ENCODE results near the gene PLPP6. TPM values are rescaled to one million over a fixed set of nuclear protein-coding genes. Genes with fewer than 3 reads are reported as not detected.
A peak's percentile ranks its signal among the peaks of the same experiment; 100 is the strongest.

Gene PLPP6
- total RNA-seq, 1 donor from 2014 or later: 2.3 TPM

DNA sequence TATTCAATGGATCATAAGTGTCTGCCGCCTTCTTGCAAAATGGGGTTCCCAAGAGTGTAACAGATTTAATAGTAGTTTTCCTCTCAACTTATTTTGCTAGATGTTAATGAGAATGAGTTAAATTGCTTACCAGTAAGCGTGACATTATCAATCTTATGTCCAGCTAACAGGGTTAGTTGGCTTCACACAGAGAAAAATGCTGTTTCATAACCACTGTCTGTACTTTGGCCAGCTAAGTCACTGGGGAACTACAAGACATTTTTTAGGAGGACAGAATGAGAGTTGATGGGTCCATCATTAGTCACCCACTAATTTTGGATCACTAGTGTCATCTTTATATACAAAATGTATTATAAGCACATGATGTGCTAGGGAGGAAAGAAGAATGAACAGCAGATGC, 18.7 kb downstream of the PLPP6 start:
- no peak for DNase-seq (ENCODE audit: missing footprints)
- ATAC-seq: no peak
- intact Hi-C loops (cut with DNase I): loop anchor here (10.0 kb wide), 1 partner anchor 304 kb away; the partner anchor contains the start of gene JAK2

DNA sequence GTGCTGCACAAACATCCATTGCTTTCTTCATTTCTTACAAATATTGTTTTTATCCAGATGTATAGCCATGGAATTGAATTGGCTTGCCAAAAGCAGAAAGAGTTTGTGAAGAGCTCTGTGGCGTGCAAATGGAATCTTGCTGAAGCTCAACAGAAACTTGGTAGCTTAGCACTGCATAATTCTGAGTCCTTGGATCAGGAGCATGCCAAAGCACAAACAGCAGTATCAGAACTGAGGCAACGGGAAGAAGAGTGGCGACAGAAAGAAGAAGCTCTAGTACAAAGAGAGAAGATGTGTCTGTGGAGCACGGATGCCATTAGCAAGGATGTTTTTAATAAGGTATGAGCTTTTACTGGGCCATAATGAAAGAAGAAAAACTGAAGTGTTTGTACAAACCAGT, 22.7 kb downstream of the PLPP6 start:
- intact Hi-C loops (cut with DNase I): loop anchor here (10.0 kb wide), 1 partner anchor 300 kb away; the partner anchor contains the start of gene JAK2
- DNase-seq (ENCODE audit: missing footprints) (no peak), ATAC-seq (no peak)

DNA sequence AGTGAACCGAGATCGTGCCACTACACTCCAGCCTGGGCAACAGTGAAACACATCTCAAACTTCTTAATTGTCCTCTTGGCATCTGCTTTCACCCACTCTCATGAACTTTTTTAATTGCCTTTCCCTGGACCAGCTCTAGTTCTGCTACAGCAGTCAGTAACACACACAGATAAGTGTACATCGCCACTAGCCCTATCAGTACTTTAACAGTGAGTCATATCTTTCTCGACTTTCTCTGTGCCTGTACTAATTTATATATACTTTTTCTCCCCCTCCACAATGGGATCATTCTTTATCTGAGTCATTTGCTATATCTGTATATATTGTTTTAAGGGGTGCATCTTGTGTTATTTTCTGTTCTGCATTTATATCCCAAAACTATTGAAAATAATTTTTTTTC, 24.0 kb downstream of the PLPP6 start:
- ATAC-seq (peak; percentile 38), DNase-seq (ENCODE audit: missing footprints) (no peak)
- intact Hi-C loops (cut with DNase I): loop anchor here (10.0 kb wide), 1 partner anchor 299 kb away; the partner anchor contains the start of gene JAK2

DNA sequence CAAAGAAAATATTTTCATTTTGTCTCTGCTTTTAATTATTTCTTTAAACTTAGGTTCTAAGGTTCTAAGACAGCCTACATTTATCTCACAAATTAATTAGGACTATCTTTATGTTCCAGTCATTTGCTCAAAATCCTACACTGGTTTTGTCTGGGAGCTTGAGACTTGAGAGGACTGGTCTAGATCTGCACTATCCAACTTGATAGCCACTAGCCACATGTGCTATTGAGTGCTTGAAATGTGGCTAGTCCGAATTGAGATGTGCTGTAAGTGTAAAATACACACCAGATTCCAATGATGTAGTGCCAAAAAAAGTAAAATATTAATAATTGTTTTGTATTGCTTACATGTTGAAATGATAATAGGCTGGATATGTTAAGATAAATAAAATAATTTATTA, 24.5 kb downstream of the PLPP6 start:
- DNase-seq (ENCODE audit: missing footprints): no peak
- intact Hi-C loops (cut with DNase I): loop anchor here (10.0 kb wide), 1 partner anchor 298 kb away; the partner anchor contains the start of gene JAK2
- ATAC-seq: no peak

DNA sequence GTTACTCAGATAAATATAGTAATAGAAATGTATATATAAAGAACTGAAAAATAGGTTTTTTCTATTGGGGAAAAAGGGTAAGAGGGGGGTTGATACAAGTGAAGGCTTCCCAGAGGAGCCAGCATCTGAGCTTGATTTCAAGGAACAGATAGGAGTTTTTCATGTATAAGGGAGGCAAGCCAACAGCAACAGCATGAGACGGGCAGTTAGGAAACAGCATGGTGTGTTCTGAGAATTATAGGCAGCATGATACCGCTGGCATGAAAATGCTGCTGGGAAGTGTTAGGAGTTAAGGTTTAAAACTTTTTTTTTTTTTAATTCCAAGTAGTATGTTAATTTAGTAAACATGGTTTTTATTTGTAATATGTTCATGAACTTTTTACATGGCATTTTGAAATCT, 26.9 kb downstream of the PLPP6 start:
- ATAC-seq: no peak
- DNase-seq (ENCODE audit: missing footprints): no peak
- intact Hi-C loops (cut with DNase I): loop anchor here (10.0 kb wide), 1 partner anchor 296 kb away; the partner anchor contains the start of gene JAK2

DNA sequence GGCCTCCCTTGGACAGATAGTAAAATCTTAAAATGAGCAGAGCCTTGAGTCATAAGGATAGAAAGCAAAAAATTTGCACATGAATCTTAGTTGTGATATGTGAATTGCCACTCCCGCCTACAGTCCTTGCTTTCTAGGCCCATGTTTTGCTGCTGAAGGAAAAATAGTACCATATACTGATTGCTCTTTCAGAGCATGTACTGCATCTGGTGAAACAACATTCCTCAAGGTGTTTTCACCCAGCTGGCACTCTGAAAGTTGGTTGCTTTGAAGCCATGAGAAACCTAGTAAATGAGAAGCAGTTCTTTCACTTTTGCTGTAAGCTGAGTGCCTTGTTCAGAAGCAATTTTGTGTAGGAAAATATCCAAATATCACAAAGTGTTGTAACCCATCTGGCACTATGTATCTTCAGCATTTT, 27.6 kb downstream of the PLPP6 start:
- ATAC-seq (no peak), DNase-seq (ENCODE audit: missing footprints) (no peak)
- intact Hi-C loops (cut with DNase I): loop anchor here (10.0 kb wide), 1 partner anchor 295 kb away; the partner anchor contains the start of gene JAK2

DNA sequence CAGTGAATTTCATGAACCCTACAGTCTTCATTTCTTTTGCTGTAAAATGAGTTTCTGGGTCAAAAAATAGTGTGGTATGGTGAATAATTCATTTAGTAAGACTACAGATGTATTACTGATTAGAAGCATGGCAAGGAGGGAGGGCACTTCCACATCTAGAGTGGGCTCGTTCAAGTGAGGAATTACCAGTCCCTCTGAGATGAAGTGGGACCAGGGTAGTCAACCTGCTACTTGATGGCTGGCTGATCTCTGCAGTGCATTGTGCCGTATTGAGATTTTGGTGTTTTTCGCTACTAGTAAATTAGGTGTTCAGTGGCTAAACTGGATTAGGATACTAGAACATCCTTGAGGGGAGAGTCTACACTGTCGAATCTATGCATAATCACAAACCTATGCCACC, 28.1 kb downstream of the PLPP6 start:
- no peak for DNase-seq (ENCODE audit: missing footprints)
- no peak for ATAC-seq
- intact Hi-C loops (cut with DNase I): no loop called here

DNA sequence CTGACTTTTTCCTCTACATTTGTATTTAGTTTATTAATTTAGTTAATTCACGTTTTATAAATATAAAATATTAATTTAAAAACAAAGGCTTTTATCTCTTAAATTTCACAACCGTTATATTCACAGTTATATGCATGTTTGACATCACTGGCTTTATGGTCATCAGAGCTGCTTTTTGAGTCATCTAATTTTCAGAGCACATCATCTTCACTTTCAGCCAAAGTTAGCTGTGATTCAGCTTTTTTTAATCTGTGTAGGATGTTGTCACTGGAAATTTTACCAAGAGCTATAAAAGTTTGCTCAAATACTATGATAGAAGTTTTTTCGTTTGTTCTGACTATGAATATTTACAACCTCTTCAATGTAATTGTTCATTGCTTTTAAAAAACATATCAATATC, 29.7 kb downstream of the PLPP6 start:
- intact Hi-C loops (cut with DNase I): no loop called here
- no peak for DNase-seq (ENCODE audit: missing footprints)
- no peak for ATAC-seq

DNA sequence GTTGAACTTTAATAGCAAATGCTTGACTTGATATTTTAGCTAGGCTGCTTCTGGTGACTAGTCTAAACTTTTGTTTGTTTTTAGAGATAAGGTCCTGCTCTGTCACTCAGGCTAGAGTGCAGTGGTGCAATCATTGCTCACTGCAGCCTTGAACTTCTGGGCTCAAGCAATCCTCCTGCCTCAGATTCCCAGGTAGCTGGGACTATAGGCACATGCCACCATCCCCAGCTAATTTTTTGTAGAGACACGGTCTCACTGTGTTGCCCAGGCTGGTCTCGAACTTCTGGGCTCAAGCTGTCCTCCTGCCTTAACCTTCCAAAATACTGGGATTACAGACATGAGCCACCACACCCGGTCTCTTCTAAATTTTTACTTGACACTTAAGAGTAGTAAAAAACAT, 38.0 kb downstream of the PLPP6 start:
- DNase-seq (ENCODE audit: missing footprints): no peak
- intact Hi-C loops (cut with DNase I): no loop called here
- ATAC-seq: no peak

DNA sequence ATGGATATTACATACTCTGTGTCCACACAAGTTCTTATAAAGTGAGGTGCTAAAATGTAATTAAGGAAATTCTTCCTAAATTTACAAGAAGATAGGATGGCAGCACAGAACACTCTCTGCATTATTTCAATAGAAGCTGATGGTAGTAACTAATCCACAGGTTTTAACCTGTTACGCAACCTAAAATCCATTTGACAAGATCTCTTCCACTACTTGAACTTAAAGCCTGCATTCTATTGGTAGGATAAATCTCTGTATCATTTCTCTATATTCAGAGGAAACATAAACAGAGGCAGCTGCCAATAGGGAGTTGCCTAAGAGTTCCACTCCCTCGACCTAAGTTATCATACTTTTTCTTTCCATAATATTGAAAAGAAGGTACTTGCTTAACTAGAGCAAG, 38.8 kb downstream of the PLPP6 start:
- ATAC-seq (no peak), DNase-seq (ENCODE audit: missing footprints) (no peak)
- intact Hi-C loops (cut with DNase I): no loop called here

DNA sequence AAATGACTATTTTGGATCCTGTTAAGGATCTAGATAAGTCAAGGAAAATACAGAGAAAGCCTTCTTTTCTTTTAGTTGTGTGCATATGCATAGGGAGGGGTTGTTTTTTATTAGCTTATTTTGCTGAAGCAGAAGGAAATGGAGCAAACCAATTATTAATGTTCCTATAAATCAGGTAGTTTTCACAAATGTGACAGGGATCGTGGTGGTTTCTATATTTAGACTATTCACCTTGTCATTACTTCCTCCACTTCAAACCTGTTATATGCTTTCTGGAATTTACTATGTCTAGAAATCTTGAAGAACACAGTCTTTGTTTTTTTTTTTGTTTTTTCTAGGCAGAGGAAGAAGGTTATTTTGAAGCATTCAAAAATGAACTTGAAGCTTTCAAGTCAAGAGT, 39.4 kb downstream of the PLPP6 start:
- intact Hi-C loops (cut with DNase I): no loop called here
- no peak for DNase-seq (ENCODE audit: missing footprints)
- ATAC-seq: no peak

DNA sequence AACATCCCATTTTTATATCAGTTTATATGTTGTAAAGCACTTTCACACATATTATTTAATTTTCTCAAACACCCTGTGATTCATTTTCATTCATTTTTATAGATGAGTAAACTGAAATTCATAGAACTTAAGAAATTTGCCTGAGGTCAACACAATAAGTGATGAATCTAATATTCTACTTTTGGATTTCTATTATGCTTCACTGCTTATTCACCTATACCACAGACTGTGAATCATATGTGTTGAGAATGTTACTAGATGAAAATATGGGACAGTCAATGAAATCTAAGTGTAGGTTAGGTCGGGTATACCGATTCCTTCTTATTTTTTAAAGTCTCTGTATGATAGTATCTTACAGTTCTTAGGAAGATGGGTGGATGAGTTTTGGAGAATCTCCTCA, 42.0 kb downstream of the PLPP6 start:
- ATAC-seq (no peak), DNase-seq (ENCODE audit: missing footprints) (no peak)
- intact Hi-C loops (cut with DNase I): no loop called here

DNA sequence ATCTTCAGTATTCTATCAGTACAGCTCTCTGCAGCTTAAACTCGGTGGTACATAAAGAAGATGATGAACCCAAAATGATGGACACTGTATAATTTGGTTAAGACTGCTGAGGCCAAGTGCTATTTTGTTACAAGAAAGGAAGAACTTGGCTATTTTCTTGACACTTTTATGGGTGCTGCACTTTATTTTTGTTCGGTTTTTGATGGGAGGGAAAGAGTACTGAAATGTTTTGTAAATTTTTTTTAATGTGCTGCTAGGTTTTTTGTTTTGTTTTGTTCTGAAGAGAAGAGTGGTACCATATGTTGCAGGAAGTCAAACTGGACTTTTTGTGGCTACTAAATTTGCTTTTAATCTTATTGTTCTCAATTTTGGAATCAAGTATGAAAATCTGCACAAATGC, 43.9 kb downstream of the PLPP6 start:
- intact Hi-C loops (cut with DNase I): no loop called here
- ATAC-seq: no peak
- no peak for DNase-seq (ENCODE audit: missing footprints)

DNA sequence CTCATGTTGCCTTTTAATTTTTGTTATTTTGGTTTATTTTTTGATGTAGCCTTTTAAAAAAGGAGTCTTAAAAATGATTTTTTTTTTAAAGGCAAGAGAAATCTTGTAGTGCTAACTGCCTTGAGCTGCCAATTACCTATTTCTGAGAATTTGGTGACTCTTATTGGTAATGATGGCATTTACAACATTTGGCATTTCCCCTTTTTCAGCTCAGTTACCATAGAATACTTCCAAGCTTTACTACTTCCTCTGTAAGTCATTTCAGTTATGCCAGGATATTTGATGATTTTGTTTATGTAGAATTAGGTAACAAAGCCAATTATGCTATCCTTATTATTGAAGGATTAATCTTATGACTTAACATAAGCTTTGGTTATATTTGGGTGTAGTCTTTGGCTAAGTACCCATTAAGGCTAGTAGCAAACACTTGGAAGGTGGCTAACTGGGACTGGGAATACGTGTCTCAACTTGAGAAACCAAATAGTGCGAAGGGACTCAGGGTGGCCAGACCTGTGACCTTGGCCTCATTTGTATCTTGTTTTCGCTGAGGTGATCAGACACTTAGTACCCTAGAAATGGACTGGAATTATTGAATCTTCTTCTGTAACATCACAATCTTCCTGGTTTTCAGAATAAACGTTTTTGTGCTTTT, 45.0 kb downstream of the PLPP6 start:
- DNase-seq (ENCODE audit: missing footprints) (no peak), ATAC-seq (no peak)
- intact Hi-C loops (cut with DNase I): no loop called here

DNA sequence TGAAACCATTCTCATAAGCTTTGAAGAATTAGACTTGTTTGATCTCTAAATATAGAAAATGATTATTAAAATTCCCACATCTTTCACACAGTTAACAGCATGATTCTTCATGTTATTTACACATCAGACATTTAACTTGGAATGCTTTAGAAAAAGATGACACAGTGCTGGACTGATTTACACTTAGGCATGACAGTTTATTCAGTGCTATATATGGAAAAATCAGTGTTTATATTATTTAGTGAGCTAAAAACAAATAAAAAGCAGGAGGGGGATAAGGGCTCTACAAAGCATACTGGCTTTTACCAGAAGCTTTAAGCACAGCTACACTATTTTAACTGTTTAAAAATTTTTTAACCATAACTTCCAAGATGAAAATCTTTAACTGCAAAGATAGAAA, 47.3 kb downstream of the PLPP6 start:
- no peak for DNase-seq (ENCODE audit: missing footprints)
- intact Hi-C loops (cut with DNase I): no loop called here
- no peak for ATAC-seq

DNA sequence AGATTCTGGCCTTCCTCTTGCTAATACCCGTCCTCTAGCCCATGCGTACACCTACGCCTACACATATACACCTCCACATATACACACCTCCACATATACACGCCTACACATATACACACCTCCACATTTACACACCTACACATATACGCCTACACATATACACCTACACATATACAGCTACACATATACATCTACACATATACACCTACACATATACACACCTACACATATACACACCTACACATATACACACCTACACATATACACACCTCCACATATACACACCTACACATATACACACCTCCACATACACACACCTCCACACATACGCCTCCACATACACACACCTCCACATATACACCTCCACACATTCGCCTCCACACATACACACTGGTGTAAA, 51.8 kb downstream of the PLPP6 start:
- no peak for DNase-seq (ENCODE audit: missing footprints)
- intact Hi-C loops (cut with DNase I): no loop called here
- ATAC-seq: peak; percentile 34

DNA sequence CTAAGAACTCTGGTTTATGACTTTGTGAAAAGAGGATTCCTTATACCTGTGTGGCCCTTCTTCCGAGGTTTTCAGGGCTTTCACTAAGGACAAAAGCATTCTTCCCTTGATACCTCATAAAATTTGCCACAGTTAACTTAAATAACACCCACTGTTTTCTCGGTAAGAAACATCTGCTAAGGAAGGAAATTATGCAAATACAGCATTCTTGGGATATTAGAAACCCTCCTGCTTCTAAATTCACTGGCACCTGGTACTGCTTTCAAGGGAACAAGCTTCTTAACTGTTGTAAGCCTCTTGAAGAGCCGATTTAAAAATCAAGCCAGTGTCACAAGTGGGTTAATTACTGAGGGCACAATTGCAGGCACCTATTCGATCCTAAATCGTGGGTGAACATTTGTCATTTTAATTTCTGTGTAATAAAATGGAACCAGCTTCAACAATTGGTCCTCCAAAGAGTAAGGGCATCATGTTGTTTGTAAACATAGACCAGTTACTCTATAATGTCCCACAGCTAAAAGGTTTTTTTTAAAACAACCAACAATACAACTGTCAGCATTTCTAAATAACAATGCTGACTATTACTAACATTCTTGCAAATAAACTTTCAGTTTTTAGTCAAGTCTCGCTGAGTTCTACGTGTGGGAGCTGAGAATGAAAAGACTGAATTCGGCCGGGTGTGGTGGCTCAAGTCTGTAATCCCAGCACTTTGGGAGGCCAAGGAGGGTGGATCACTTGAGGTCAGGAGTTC, 52.3 kb downstream of the PLPP6 start:
- DNase-seq (ENCODE audit: missing footprints) (no peak), ATAC-seq (no peak)
- intact Hi-C loops (cut with DNase I): no loop called here

Data from Right ventricle myocardium inferior (tissue), 1 donor.